ENCODE measurements around the gene CCNG2. TPM values are rescaled to one million over a fixed set of nuclear protein-coding genes. Genes with fewer than 3 reads are reported as not detected.

CCNG2 gene
- total and polyA plus RNA-seq, 12 donors: 5.4 to 69.2 (median 20.9) TPM

DNA sequence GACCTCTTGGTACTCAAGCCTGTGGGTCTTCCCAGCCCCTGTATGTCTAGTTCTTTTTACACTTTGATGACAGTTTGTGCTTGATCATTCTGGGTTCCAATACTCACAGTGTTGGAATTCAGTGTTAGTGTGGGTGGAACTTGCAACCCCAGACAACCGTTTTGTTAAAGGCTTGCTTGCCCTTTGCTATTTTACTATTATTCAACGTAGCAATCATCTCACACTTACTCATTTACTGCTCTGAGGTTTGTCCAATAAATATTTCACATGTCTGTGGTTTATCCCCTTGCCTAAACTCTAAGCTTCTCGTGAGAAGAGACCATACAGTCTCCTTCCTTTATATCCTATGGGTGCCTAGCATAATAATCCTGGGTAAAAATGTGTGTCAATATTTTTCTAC is 15.3 kb downstream of the CCNG2 start:
- Histone ChIP-seq H3K27me3 (no peaks in the 10 kb centered on the region), H3K4me1 (replicated peaks in 1 of 2) (no peaks in the 10 kb centered on the region), H3K4me3 (no peak overlapping the region), H3K9me3 (replicated peaks in 1 of 3) (no peaks in the 10 kb centered on the region), H3K27ac (no peak overlapping the region), H3K36me3 (replicated peaks in 1 of 2) (peaks cover 0 to 12% of the 10 kb centered on the region in 2 donors)
- WGBS, 4 donors: 73 to 85% (median 77%) methylated on average over 3 of the region's 3 CpGs
- DNase-seq: no peak
- TF ChIP-seq, protein P1, sequence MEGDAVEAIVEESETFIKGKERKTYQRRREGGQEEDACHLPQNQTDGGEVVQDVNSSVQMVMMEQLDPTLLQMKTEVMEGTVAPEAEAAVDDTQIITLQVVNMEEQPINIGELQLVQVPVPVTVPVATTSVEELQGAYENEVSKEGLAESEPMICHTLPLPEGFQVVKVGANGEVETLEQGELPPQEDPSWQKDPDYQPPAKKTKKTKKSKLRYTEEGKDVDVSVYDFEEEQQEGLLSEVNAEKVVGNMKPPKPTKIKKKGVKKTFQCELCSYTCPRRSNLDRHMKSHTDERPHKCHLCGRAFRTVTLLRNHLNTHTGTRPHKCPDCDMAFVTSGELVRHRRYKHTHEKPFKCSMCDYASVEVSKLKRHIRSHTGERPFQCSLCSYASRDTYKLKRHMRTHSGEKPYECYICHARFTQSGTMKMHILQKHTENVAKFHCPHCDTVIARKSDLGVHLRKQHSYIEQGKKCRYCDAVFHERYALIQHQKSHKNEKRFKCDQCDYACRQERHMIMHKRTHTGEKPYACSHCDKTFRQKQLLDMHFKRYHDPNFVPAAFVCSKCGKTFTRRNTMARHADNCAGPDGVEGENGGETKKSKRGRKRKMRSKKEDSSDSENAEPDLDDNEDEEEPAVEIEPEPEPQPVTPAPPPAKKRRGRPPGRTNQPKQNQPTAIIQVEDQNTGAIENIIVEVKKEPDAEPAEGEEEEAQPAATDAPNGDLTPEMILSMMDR (IDR thresholded peaks at IDR 0.05): no peak
- no peak for TF ChIP-seq POLR2A (IDR thresholded peaks at IDR 0.05)
- intact Hi-C loops (cut with DNase I): no loop called here

DNA sequence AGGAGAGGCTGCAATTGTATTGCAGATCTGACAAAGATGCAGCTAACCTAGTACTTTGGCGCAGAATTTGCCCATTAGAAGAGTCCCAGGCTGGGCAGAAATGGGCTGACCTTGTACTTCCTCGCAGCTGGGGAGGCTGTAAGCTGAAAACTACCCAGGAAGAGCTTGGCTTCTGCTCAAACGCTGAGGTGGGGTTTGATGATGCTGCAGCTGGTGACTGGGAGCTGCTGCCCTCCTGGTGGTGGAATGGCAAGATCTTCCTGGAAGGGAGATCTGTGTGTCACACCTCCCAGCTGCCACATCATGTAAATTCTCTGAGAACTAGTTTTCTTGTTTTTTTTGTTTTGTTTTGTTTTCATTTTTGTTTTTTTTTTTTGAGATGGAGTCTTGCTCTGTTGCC is 17.4 kb downstream of the CCNG2 start:
- intact Hi-C loops (cut with DNase I): no loop called here
- WGBS, 4 donors: 60 to 68% (median 63%) methylated on average over 3 of the region's 3 CpGs
- TF ChIP-seq, protein P1 (IDR thresholded peaks at IDR 0.05): no peak
- TF ChIP-seq POLR2A (IDR thresholded peaks at IDR 0.05): no peak
- Histone ChIP-seq H3K36me3 (replicated peaks in 1 of 2) (peaks cover 0 to under 1% of the 10 kb centered on the region in 2 donors), H3K27ac (no peak overlapping the region), H3K27me3 (no peaks in the 10 kb centered on the region), H3K9me3 (replicated peaks in 1 of 3) (no peaks in the 10 kb centered on the region), H3K4me1 (replicated peaks in 1 of 2) (no peaks in the 10 kb centered on the region), H3K4me3 (no peak overlapping the region)
- no peak for DNase-seq

DNA sequence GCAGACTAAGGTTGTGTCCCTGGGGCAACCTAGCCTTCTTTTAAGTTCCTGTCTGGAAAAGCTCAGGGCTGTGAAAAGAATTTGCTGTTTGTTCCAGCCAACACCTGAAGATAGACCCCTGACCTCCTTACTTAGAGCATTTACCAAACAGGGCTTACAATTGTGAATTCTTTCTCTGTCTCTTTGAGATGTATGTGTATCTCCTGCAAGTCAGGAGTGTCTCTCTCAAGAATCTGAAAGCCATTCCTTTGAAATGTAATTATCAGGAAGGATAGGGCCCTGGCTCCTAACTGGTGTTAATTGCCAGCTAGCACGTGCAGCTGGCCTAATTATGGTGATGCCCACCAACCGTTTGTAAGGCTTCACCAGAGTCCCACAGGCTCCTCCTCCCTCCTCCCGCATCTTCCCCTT is 18.2 kb downstream of the CCNG2 start:
- Histone ChIP-seq H3K36me3 (replicated peaks in 1 of 2) (no peaks in the 10 kb centered on the region), H3K27me3 (no peaks in the 10 kb centered on the region), H3K4me3 (no peak overlapping the region), H3K4me1 (replicated peaks in 1 of 2) (no peaks in the 10 kb centered on the region), H3K9me3 (replicated peaks in 1 of 3) (no peaks in the 10 kb centered on the region), H3K27ac (no peak overlapping the region)
- no peak for DNase-seq
- 66 to 74% (median 72%) methylated on average over 3 of the region's 3 CpGs for WGBS, 4 donors
- intact Hi-C loops (cut with DNase I): no loop called here
- no peak for TF ChIP-seq POLR2A (IDR thresholded peaks at IDR 0.05)
- TF ChIP-seq, protein P1 (IDR thresholded peaks at IDR 0.05): no peak

DNA sequence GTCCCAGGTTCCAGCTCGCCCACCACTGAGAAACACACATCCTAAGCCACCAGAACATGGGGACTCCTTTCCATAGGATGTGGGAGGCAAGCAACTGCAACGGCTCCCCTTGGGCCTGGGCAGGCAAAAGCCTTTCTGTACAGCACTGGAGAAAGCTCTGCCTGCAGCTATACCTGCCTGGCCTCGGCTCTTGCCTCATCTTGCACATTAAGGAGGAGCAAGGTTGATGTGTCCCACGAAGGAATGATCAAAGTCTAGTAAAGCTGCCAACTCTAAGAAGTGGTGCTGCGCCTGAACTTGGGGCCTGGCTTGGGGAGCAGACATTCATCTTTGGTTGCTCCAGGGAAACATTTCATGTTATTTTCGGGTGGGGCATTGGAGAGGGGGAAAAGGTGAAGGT is 19.6 kb downstream of the CCNG2 start:
- DNase-seq: no peak
- intact Hi-C loops (cut with DNase I): no loop called here
- TF ChIP-seq POLR2A (IDR thresholded peaks at IDR 0.05): no peak
- TF ChIP-seq, protein P1 (IDR thresholded peaks at IDR 0.05): no peak
- Histone ChIP-seq H3K27me3 (no peaks in the 10 kb centered on the region), H3K4me3 (no peak overlapping the region), H3K9me3 (replicated peaks in 1 of 3) (no peaks in the 10 kb centered on the region), H3K36me3 (replicated peaks in 1 of 2) (no peaks in the 10 kb centered on the region), H3K4me1 (replicated peaks in 1 of 2) (no peaks in the 10 kb centered on the region), H3K27ac (no peak overlapping the region)
- 59 to 74% (median 70%) methylated on average over 6 of the region's 6 CpGs for WGBS, 4 donors
